Activated CD4-positive, alpha-beta T cell treated with anti-CD3 and anti-CD28 coated beads, Interleukin-2, amount 50 U/mL, for 1 hour (primary cell): ENCODE measurements around the gene CCDC97.
A peak's percentile ranks its signal among the peaks of the same experiment; 100 is the strongest.

ENCODE experiments used
- DNase-seq: peaks from one replicate; pipeline ENCODE4 v3.0.0-alpha.2; 2020

Gene CCDC97

GRCh38 chr19:41299046-41299754, 10.8 kb upstream of the CCDC97 start:
- DNase-seq, result no peak

DNA sequence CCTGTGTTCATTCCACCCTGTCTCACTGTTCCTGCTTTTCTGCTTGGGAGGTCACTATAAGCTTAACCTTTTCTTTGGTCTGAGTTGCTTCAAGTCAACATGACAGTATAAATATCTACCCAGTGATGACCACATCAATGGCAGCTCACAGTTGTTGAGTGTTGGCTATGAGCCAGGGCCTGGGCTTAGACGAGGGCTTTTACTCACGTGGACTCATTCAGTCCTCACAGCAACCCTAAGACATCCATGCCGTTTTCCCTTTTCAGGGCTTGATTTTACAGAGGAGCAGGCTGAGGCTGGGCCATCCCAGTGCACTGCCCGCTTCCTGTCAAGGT, 10.2 kb upstream of the CCDC97 start:
- peak; percentile 61 for DNase-seq

- no peak for DNase-seq
These were observed 9.4 kb upstream of the CCDC97 start for GRCh38 chr19:41300555-41300954.

- DNase-seq, result peak; percentile 44
These were observed 7.2 kb upstream of the CCDC97 start for GRCh38 chr19:41302624-41303351.

DNA sequence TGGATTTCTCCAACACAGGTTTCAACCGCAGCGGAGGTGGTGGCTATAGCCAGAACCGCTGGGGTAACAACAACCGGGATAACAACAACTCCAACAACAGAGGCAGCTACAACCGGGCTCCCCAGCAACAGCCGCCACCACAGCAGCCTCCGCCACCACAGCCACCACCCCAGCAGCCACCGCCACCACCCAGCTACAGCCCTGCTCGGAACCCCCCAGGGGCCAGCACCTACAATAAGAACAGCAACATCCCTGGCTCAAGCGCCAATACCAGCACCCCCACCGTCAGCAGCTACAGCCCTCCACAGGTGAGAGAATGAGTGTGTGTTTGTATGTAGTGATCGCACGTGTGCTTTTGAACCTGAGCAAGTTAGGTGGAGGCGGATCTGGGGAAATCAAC, 6.0 kb upstream of the CCDC97 start:
- peak; percentile 42 for DNase-seq

DNA sequence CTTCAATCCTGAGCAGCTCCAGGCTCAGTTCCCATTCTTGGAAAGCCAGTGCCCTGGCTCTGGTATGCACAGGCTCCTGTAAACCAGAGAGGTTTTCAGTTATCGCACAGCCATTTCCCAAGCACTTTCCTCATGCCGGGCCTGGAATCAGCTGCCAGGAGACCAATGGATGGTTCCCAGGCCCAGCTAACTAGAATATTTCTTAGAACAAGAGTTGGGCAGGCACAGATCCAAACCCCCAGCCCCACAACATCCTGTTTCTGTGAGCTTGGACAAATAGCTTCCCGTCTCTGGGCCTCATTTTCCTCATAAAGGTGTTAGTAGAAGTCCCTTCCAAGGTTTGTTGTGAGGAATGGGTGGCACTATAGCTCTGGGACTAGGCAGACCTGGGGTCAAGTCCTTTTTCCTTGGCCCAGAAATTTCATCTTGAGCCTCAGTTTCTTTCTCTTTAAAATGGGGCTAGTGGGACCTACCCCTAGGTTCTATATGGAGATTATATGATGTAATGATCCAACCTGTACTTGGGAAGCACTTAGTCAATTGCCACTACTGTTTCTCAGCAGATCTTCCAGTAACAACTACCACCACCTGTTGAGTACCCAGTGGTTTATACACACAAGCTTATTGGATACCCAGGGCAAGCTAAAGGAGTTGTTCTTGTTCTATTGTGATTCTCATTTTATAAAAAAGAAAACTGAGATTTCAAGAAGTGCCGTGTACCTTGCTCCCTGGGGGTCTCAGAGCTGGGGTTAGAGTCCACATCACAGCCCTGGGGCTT, 5.1 kb upstream of the CCDC97 start:
- DNase-seq, result no peak

DNA sequence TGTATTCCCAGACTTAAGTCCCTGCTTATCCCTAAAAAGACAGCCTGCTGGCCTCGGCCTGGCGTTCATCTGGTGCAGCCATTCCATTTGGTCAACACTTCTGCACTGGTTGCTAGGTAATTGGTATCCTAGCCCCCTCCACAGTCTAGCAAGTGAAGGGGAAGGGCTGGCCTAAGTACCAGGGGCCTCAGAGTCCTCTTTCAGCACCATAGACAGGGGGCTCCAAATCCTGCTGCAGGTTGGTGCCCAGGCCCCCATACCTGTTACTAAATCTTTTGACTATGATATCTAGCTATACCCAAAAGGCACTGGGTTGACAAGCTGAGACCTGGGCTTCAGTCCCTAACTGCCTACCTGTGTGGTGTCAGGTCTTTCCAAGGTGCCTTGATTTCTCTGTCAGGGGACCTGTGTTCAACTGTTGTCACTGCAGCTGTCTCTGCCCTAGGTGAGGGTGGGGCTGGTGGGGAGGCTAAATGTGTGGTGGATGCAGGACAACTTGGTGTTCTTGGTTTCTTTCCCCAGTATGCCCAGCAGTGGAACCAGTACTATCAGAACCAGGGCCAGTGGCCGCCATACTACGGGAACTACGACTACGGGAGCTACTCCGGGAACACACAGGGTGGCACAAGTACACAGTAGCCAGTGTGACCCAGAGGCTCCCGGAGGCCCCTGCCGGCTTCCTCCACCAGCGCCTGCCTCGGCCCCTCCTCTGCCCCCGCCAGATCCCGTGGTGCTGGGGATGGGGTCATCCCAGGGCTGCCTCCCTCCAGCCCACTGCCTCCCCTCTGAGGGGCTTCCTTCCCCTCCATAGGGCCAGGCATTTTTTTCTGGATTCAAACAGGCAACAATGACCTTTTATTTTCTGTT, 3.8 kb upstream of the CCDC97 start:
- no peak for DNase-seq

DNA sequence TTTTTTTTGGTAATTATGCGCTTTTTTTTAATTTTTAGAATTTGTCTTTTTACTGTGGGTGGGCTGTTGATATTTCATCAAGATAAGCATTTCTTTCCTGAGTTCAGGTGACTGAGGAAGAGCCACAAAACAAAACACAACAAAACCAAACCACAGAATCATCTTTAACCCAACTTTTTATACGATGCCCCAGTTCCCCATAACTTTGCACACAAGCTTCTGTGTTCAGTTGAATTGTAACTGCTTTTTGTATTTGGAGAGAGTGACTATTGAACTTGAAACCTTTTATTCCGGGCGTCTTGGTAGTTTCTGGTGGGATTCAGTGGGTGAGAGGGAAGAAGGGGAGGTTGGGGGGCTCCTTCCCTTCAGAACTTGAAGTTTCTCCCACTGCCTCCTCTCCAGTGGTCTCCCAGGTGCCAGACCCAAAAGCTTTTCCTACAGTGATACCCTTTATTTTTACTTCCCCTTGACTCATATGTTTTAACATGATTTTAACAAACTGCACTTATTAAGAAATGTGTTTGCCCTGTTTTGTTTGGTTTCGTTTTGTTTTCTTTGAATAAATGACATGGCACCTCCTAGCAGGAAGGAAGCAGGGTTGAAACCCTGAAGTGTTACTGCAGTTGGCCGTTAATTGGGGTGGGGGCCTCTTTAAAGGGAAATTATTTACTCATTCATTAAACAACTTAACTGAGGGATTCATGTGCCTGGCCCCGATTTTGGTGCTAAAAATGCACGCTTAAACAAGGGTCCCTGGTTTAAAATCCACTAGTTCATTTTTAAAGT, 2.7 kb upstream of the CCDC97 start:
- DNase-seq, result no peak

DNA sequence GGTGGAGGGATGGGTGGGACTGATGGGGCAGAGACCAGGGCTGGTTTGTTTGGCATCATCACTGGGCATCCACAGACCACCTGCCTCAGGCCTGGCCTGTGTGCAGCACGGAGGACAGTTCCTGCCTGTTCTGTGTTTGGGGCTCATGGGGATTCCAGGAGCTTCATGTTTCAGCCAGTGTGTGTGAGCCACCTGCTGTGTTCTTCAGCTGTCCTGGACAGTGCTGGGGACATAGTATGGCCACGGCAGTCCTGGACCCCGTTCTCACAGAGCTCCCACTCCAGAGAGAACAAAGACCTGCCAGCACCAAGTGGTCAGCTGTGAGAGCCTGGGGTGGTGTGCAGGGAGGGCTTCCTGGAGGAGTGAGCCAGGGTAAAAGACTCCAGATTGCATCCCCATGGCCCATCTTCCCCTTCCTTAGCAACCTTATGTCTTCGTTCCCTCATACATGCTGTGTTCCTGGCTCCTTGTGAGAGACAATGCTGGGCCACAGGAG, 2.0 kb upstream of the CCDC97 start:
- no peak for DNase-seq

GRCh38 chr19:41308450-41309179, 1.4 kb upstream of the CCDC97 start:
- peak; percentile 97 for DNase-seq

DNA sequence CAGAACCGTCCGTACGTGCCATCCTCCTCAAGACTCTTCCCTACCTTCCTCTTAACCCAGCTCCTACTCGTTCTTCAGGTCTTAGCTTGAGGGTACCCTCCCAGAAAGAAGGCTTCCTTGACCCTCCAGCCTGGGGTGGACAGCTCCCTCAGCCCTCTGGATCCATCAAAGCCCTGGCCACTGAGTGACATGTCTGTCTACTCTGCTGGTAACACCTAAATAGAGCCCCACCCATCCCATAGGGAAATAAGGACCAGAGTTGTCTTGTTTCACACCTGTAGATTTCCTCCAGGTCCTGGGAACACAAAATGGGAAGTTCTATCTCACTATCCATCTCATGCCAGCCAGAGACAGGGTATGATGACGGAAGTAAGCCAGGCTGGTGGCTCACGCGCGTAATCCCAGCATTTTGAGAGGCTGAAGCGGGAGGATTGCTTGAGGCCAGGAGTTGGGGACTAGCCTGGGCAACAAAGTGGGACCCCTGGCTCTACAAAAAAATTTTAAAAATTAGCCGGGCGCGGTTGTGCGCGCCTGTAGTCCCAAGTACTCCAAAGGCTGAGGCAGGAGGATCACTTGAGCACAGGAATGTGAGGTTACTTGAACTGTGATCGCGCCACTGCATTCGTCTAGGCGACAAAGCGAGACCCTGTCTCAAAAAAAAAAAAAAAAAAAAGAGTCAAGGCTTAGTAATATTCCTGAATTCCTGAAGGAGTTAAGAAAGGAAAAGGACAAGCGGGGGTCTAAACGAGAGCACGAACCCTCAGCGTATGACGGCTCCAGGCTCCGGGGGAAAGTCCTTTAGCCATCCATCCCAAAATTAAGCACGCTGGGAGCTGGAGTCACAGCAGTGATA, 566 bp upstream of the CCDC97 start:
- no peak for DNase-seq

- DNase-seq, result no peak
These were observed 1.1 kb downstream of the CCDC97 start for GRCh38 chr19:41311072-41311471.

DNA sequence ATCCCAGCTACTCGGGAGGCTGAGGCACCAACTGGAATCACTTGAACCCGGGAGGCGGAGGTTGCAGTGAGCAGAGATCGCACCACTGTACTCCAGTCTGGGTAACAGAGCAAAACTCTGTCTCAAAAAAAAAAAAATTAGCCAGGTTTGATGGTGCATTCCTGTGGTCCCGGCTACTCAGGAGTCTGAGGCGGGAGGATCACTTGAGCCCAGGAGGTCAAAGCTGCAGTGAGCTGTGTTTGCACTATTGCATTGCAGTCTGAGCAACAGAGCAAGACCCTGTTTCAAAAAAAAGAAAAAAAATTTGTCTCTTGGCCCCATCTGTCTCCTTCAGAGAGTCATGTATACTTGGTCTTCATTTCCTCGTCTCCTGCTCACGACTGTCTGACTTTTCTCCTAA, 1.6 kb downstream of the CCDC97 start:
- DNase-seq, result no peak

- no peak for DNase-seq
These were observed 6.4 kb downstream of the CCDC97 start for GRCh38 chr19:41316306-41316920.

DNA sequence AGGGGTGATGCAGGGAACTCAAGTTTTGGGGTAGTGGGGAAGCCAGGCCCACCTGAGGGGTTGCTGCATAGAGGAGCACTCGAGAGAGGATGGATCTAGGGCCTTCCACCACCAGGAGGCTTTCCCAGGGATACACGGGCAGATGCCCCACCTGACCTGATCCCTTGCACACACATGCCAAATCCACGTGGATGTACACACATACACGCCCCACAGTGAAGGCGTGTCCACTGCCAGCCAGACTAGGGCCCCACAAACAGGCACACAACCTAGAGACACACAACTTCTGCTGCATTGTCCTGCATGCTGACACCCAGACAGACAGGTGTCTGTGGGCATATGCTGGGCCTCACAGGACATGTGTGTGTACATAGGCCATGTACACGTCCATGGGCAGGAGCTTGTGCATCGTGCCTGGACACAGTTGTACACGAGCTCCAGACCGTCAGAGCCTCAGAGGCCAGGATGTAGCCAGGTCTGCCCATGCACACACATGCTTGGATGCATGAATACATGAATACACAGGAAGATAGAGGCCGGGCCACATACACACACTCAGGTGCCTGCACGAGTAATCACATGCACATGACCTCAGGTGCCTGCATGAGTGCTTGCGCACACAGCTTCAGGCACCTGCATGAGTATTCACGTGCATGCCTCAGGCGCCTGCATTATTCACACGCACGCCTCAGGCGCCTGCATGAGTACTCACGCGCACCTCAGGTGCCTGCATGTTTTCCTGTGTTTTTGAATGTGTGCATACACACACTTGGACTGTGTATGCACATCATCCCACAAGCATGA, 8.9 kb downstream of the CCDC97 start:
- no peak for DNase-seq

- DNase-seq, result no peak
These were observed 9.7 kb downstream of the CCDC97 start for GRCh38 chr19:41319500-41320184.

DNA sequence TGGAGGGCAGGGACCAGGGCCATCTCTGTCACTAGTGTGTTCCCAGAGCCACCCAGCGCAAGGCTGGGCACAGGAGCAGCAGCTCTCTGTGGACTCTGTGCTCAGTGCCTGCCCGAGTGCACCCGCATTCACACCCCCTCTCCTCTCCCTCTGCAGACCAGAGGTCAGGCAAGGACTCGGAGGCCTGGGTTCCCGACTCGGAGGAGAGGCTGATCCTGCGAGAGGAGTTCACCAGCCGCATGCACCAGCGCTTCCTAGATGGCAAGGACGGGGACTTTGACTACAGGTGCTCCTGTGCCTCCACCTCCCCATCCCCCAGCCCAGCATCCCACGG, 10.2 kb downstream of the CCDC97 start:
- no peak for DNase-seq

DNA sequence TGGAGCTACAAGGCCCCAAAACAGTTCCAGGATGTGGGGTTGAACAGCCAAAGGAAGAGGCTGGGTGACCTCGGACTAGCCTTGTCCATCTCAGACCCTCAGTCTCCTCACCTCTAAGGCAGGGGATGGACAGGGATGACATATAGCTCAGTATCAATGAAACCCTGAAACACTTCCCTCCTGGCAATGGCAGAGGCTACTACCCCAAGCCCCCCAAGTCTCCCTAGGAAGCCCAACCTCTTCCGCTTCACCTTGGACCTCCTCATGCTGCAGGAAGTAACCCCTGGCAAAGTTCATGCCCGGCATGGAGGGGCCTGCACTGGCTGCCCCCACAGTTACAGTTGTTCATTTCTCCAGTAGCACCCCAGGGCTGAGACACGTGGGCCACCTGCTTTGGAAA, 10.6 kb downstream of the CCDC97 start:
- DNase-seq, result no peak
